HuH-7.5 (cell line): Measurements from ENCODE around the gene POLR1C.
"Not testable (repeated sequence)": the region's sequence is repeated elsewhere in the genome, so short reads cannot be mapped to it uniquely, and the experiment has no call there.

Experiments used
- DNase-seq: peaks from one replicate; pipeline ENCODE4 v3.0.0; 2011; ENCODE audit warnings: low spot score

Gene POLR1C, protein sequence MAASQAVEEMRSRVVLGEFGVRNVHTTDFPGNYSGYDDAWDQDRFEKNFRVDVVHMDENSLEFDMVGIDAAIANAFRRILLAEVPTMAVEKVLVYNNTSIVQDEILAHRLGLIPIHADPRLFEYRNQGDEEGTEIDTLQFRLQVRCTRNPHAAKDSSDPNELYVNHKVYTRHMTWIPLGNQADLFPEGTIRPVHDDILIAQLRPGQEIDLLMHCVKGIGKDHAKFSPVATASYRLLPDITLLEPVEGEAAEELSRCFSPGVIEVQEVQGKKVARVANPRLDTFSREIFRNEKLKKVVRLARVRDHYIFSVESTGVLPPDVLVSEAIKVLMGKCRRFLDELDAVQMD

DNA sequence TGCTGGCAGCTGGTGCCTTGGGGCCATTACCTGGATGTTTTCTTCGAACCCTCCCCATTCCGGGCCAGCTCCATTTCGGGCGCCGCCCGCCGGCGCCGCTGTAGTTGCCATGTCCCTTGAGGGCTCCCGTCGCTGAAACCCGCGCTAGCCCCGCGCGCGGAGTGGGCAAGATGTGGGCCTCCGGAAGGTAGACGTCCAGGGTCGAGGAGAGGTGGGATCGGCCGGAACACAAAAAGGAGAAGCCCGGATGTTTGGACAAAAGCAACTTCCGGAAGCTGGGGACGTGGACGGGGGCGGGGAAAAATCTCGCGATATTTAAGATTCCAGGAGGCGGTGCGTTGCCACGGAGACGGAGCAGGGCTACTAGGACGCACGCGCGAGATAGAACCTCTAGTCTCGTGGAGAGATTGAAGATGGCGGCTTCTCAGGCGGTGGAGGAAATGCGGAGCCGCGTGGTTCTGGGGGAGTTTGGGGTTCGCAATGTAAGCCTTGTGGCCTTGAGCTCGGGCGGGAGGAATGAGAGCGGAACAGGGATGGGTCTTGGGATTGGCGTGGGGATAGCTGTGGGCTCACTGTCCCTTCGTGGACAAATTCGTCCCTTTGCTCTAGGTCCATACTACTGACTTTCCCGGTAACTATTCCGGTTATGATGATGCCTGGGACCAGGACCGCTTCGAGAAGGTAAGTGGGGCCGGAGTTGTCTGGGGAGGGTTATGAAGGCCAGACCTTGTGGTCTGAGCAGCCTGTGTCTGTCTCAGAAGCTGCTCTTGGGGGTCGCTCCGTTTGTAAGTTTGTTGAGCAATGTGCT, at the start of gene POLR1C, which contains the start of gene YIPF3:
Gene POLR1C (plus strand): TSS at position 393 of the 808 bp plus-strand sequence. CDS start 21 bp downstream, at position 414.
Gene YIPF3 (minus strand): TSS at position 230 of the 808 bp plus-strand sequence. CDS start 119 bp downstream, at position 111.
- DNase-seq, result peak; percentile 88

DNA sequence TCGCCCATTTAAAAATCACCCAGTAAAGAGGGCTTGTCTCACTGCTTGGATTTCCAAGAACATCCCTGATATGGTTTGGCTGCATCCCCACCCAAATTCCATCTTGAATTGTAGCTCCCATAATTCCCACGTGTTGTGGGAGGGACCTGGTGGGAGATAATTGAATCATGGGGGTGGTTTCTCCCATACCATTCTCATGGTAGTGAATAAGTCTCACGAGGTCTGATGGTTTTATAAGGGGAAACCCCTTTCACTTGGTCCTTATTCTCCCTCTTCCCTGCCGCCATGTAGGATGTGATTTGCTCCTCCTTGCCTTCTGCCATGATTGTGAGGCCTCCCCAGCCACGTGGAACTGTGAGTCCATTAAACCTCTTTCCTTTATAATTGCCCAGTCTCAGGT, 49.6 kb upstream of the POLR1C start:
- DNase-seq, result not testable (repeated sequence)

DNA sequence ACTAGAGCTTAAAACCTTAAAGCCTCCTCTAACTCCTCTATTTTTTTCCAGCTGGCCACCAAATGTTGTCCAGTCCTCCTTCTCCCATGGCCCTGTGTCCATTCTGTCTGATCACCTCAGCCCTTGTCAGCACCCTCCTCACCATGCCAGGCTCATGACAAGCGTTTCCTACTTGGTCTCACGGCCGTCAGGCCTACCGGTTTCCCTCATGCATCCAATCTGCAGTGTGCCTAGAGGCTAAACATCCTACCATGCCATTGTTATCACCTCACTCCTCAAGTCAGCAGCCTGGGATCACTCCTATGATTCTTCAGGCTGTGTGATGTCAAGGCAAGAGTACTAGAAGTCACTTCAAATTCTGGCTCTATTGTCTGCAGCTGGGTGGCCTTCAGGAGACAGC, 49.1 kb upstream of the POLR1C start:
- no peak for DNase-seq

DNA sequence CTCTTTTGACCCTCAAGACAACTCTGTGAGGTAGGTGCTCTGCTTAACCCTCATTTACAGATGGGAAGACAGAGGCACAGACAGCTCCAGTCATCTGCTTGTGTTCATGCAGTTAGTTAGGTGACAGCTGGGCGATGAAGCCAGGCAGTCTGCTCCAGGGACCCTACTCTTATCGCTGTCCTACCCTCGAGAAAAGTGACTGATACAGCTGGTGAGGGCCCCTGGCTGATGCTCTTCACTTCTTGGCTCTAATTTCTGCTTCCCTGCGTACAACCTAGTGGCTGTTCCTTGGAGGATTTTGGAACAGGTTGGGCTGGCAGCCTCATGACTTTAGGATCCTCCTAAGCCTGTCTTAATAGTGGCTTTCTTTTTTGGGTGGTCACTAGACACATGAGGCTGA, 48.6 kb upstream of the POLR1C start:
- DNase-seq, result no peak

DNA sequence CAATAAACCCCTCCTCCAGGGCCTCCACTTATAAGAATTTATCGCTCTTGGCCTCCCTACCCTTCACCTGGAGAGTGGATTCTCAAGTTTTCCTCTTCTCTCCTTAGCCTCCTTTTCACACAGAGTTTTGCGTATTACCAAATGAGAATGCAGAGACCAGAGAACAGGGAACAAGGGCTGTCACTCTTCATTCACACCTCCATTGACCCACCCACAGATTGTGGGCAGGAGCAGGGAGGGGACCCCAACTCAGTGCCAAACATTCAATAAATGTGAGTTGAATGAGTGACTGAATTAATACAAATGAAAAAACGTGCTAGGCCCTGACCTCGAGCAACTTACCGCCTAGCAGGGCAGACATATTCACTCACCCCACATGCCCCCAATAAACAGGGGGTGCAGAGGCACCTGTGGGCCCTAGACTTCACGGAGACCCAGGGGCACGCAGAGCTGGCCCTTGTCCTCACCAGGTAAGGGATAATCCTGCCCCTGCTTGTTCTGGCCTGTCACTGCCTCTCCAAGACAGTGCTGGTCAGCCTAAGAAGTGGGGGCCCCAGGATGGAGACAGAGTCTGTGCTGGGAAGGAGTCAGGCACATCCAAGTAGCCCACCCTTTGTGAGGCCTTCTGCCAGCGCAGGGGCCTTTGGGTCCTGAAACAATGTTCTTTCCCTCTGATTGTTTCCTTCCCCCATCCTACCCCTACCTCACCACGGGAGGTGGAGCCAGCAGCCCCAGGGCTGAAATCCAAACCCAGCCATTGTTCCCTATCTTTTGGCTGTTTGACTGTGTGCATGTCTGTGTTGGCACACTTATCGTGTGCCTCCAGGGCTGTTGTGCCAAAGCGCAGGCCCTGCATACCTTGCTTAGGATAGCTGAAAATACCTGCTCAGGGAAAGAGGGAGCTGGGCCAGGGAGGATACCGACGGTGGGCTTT, 47.9 kb upstream of the POLR1C start:
- no peak for DNase-seq

DNA sequence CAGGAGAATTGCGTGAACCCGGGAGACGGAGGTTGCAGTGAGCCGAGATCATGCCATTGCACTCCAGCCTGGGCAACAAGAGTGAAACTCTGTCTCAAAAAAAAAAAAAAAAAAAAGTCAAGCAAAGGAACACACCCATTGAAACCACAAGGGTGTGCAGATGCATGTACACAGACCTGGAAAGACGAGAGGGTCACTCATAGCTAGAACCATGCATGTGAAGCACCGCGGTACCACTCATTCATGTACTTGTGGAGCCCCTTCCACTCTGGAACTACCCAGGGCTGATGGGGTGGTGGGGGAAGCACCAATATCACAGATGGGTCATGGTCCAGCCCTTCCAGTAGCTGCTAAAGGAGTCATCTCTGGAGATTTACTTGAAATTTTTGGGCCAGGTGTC, 46.9 kb upstream of the POLR1C start:
- no peak for DNase-seq

DNA sequence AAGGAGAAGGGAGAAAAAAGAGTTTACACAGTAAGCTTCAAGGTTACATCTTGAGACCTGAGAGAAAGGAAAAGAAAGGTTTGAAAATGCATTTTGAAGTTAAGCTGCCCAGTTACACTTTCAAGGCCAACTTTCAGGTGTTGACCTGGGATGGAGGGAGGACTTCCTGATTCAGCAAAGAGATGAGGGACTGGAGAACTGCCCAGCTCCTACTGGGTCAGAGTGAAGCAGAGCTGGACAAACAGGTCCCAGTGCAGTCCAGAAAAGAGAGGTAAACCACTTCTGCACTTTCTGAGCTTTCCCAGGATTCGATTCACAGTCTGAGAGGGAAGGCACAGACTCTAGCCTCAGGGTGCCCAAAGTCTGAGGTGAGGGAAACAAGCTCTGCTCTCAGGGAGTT, 45.5 kb upstream of the POLR1C start:
- DNase-seq, result no peak

DNA sequence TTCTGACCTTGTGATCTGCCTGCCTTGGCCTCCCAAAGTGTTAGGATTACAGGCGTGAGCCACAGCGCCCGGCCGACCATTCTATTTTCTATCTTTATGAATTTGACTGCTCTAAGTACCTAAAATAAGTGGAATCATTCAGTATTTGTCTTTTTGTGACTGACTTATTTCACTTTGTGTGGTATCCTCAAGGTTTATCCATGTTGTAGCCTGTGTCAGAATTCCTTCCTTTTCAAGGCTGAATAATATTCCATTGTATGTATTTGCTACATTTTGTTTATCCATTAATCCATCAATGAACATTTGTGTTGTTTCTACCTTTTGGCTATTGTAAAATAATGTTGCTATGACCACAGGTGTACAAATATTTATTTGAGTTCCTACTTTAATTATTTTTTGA, 44.4 kb upstream of the POLR1C start:
- no peak for DNase-seq

DNA sequence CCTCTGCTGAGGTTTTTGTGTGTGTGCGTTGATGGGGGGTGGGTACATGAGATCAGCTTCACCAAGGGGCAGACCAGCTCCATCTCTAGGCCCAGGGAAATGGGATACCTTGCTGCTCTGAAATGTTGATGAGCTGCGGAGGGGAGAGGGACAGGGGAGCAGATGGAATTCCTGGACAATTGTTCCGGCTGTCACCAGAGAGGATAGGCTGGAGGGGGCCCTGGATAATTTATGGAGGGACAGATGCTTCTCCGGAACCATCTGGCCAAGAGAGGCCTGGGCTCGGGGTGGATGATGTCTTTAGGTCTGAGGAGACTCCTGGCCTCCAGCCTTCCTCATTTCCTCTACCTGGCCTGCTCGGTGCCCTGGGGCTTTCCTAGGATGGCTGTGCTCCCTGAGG, 41.4 kb upstream of the POLR1C start:
- no peak for DNase-seq

DNA sequence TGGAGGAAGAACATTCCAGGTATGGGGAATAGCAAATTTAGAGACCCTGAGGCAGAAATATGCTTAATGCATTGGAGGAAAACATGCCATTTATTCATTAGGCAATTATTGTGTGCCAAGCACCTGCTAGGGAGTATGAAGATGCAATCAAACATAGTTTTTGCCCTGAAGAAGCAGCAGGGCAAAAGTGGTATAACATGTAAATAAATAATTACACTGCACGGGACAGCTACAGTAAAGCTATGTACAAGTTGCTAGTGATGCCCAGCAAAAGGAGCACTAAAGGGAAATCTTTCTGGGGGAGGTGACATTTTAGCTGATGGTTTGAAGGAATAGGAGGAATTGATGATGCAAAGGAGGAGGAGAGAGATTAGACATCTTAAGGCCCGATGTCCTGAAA, 40.1 kb upstream of the POLR1C start:
- no peak for DNase-seq

DNA sequence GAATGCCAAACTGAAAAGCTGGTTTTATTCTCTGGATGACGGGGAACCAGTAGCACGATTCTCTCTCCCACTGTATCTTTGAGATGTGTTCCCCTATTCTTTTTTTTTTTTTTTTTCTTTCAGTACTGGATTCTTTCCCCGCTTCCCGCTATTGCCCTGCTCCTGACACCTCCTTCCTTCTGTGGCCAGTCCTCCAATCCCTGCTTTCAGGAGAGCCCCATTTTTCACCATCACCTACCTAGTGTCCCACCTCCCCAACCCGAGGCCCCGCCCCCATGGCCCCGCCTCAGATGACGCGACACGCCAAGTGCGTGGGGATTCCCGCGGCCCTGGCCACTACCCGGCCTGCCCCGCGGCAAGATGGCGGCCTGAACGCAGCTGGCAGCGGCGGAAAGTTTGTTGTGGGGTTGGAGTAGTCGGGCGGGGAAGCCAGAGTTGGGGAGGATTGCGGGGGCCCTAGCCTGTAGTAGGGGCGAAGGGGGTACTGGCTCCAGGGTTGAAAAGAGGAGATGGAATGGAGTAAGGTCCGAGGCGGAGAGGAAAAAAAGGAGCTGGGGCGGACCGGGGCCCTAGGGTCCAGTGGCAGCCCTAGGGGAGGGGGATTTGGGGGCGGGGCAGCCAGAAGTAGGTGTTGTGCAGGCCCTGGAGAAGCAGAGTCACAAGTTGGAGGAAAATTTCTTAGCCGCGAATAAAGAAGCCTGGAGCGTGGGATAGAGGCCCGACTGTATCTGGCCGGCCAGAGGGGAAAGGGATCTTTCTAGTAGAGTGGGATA, 39.5 kb upstream of the POLR1C start, which contains the start of gene TJAP1:
Gene TJAP1 (plus strand): TSS at position 336 of the 773 bp plus-strand sequence. CDS start 21,432 bp downstream, outside the sequence.
- peak; percentile 70 for DNase-seq

DNA sequence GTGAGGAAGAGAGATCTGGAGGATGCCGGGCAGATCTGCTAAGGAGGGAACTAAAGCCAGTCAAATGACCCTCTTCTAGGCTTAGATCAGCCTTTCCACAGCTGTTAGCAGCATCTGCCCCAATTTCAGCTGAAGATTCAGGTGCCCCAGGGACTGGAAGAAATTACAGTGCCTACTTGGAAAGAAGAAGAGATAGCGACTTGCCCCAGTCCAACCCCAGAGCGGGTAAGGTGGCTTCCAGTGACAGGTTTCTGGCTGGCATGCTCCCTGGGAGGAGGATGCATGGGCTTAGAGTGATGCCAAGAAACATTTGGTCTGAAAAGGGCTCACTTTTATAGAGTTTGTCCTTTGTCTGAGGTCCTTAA, 38.9 kb upstream of the POLR1C start:
- no peak for DNase-seq

DNA sequence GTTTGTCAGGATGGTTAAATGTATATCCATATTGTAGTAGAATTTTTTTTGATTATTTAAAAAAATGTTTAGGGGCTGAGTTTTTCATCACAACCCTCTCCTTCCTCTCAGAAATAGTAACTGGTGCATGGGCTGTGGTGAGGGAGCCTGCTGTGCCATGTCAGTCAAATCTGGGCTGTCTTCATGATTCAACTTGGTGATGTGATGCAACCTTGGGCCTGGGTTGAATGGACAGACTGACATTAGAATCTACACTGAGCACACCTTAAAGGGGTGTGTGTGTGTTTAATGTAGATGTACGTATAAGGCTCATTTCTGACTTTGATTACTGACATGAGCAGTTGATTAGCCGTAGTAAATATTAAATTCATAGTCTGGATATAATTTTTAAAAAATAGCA, 35.8 kb upstream of the POLR1C start:
- DNase-seq, result no peak

DNA sequence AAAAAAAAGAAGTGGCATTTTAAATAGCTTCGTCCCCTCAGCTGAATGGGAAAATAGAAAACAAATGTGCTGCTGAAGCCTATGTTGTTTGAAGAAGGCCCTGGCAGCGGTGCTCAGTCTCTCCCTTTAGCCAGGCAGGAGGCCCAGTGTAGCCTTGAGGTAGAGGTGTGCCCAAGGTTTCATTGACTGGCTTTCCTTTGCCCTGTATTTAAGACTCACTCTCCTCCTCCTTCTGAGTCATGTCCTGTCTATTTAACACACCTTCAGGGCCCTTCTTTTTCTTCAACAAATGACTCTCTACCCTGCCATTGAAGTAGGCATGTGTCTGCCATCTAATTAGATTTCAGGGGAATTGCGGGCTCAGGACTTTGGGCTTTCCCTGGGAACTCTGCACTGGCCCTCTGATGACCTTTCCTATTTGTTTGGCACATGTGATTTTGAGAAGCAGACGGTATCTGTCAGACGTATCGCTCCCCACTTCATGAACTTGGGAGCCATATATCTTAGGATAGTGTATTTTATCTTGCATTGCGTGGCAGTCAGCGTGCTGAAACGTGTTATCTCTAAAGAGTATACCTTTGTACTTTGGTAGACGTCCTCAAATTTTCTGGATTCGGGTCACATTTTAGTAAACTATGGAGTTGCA, 35.2 kb upstream of the POLR1C start:
- no peak for DNase-seq

DNA sequence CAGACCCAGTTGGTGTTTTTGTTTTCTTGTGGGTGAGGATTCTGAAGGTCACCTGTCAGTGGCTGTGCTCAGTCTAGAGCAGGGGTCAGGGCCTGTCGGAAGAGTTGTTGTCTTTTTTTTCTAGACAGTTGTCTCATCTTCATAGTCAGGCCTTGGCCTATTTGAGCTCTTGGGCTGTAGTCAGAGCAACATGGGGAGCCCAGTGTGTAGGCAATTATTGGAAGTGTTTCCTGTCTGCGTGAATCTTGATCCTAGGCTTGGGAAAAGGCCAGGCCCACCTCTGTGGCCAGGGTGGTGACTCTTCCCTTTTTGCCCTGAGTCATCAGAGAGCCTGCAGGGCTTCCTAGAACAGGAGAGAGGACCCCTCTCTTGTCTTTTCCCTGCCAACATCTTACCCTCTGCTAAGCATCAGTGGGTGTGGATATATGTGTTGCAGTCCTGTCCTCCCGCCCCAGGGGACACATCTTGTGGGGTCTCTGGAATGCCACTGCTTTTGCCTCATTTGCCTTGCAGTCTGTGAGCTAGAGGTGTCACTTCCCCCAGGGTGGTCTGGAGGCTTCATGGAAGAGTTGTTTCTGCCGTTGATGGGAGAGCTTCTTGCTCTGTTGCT, 28.1 kb upstream of the POLR1C start:
- no peak for DNase-seq

DNA sequence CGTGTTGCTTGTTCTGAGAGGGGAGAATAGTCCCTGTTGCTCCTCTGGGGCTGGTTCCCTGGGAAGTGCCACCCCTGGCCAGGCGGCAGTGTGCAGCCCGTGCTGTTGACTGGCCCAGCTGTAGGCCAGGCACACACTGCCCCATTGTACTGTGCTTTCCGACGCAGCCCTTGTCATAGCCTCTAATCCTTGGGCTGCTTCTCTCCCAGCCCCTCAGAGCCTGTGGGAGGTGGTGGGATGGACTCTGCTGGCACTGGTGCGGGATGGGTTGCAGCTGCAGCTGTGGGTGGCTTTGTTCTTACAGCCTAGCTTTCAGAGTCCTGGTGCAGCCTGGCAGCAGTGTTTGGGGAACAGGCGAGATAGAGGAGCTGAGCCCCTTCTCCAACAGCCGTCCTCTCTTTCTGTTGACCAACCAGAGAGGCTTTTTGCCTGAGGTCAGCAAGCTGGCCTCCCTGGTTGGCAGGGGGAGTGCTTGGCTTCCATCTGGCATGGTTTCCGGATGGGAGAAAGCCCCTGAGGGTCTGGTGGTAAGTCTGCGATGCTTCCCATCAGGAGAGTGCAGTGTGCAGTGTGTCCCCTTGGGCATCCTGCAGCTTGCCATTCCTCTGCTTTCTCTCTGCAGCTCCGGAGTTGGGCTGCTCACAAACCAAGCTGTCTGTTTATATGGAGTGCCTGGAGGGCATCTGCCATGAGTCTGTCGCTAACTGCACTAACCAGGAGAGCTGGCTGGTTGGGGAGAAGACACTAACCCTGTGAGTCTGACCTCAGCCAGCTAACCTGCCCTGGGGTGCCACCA, 27.4 kb upstream of the POLR1C start:
- no peak for DNase-seq

DNA sequence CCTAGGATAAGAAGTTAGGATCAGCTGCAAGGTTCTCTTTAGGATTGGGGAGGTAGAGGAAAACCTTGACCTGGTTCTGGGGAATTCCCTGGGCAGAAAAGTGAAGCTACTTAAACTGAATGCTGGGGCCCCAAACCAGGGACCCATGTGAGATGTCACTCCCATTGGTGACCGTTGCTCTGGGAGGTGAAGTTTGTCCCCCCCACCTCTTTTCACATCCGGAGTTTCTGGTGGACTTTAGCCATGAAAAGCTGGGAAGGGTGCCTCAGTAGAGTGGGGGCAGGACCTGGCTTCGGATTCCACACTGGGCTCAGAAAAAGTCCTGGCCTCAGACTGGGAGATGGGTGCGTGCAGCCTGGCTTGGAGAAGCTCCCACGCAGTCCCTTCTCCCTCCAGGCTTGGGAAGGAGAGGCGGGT, 26.4 kb upstream of the POLR1C start:
- DNase-seq, result peak; percentile 34

DNA sequence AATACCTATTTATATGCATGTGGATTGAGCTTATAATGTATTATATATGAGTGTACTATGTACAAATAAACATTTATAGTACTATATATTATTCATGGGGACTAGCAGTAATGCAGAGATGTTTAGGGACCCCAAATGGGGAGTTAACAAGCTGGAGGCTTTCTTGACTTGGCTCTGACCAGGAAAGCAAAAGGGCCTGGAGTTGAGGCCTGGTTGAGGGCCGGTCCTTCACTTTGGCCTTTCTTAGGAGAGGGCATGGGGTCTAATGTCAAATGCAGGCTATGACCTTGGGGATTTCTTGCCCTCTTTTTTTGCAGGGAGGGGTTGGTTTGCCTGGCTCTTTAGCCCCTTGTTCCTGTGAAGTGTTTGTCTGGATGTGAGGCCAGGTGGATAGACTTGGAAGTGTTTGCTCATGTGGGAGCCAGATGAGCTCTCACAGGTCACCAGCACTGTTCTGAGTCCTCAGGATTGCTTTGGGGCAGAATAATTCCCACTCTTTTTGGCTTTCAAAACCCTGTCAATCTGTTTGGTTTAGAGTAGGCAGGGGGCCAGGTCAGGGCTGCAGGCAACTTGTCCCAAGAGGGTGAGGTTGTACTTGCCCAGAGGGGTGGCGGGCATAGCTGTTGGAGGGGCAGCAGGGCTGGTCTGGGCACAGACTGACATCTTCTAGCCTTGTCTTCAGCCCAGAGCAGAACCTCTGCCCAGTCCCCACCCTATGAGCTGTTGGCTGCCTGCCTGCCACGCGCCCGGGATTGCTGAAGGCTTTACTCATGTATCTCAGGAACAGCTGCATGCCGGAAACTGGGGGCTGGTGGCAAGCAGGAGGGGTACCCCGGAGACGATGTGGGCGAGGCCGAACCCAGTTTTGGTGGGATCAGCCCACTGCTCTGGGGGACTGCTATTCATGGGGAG, 24.9 kb upstream of the POLR1C start:
- DNase-seq, result no peak
